SH-SY5Y (cell line): ENCODE data around the gene MDM2.

Experiments
- GATA2 ChIP-seq: IDR thresholded peaks from 2 replicates; pipeline ENCODE4 v1.6.1; 2011; ENCODE audit warnings: mild to moderate bottlenecking, low read depth, low read length
- GATA3 ChIP-seq: IDR thresholded peaks from 2 replicates; pipeline ENCODE4 v1.6.1; 2011; ENCODE audit warnings: low read depth, mild to moderate bottlenecking, low read length, moderate library complexity

DNA sequence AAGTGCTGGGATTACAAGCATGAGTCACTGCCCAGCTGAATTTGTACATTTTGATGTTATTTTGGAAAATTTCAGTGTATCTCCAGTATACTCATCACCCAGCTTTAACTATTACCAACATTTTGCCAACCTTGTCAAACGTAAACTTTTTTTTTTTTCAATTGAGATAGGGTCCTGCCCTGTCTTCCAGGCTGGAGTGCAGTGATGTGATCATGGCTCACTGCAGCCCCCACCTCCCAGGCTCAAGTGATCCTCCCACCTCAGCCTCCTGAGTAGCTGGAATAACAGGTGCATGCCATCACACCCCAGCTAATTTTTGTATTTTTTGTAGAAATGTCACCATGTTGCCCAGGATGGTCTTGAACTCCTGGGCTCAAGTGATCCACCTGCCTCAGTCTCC is 29.2 kb downstream of the MDM2 start:
- TF ChIP-seq GATA3, result no peak
- TF ChIP-seq GATA2, result no peak
